Neural progenitor cell (in vitro differentiated cells): ENCODE results near the gene DNLZ.

Source experiments
- EZH2 ChIP-seq: fragments of 200-600 bp; sonication (generic); IDR thresholded peaks from 2 replicates; pipeline ENCODE4 v1.6.1; 2017; ENCODE audit warnings: antibody characterized with exemption, mild to moderate bottlenecking, moderate library complexity
- TF ChIP-seq, protein P1 (sequence below): fragments of 200-600 bp; sonication (generic); IDR thresholded peaks from 2 replicates; pipeline ENCODE4 v1.5.1; 2017; ENCODE audit warnings: antibody characterized with exemption, mild to moderate bottlenecking

DNA sequence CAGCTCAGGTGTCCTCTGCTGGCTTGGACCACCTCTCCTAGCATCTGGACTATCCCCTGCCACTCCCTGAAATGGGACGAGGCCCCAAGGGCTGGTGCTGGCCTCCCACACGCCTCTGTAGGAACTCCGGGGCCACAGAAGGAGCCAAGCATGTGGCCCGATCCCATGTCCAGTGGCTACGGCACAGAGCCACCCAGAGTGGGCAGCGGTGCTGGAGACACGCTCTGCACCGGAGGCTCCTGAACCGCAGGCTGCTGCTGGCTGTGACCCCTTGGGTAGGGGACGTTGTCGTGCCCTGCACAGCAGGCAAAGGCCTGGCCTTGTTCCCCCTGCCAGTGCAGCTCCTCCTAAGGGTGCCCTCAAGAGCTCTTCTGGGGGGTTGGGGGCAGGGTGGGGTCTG lies 16.3 kb upstream of the DNLZ start:
- TF ChIP-seq, protein P1, sequence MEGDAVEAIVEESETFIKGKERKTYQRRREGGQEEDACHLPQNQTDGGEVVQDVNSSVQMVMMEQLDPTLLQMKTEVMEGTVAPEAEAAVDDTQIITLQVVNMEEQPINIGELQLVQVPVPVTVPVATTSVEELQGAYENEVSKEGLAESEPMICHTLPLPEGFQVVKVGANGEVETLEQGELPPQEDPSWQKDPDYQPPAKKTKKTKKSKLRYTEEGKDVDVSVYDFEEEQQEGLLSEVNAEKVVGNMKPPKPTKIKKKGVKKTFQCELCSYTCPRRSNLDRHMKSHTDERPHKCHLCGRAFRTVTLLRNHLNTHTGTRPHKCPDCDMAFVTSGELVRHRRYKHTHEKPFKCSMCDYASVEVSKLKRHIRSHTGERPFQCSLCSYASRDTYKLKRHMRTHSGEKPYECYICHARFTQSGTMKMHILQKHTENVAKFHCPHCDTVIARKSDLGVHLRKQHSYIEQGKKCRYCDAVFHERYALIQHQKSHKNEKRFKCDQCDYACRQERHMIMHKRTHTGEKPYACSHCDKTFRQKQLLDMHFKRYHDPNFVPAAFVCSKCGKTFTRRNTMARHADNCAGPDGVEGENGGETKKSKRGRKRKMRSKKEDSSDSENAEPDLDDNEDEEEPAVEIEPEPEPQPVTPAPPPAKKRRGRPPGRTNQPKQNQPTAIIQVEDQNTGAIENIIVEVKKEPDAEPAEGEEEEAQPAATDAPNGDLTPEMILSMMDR = no peak
- TF ChIP-seq EZH2 = no peak
